ENCODE results near the gene PRSS1.
"Not testable (repeated sequence)": the region's sequence is repeated elsewhere in the genome, so short reads cannot be mapped to it uniquely, and the experiment has no call there.

PRSS1 gene

DNA sequence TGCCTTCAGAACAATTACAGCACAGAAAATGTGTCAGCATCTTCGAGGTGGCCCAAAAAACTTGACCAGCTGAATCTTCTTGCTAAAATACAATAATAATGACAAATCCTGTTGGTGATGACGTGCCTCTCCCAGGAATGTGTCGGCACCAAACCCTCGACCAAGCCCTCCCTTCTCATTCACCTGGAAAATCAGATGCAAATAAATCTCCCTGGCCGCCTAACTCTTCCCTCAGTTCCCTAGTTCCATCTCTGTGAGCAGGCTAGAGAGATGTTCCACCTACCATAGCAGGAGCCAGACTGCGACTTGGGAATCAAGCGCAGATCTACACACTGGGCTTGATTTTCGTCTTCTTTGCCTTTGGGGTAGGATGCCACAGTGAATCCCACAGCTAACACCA is 4.1 kb downstream of the PRSS1 start:
- POLR2A ChIA-PET = no interaction called here
- no peak for DNase-seq (ENCODE audit: low read depth, low spot score)
- CTCF ChIA-PET = interaction anchor here (1.3 kb wide), 1 partner anchor 30 kb away, joined by 3 read pairs; no protein-coding TSS in a partner anchor

GRCh38 chr7:142753925-142754491 is 4.7 kb downstream of the PRSS1 start:
- CTCF ChIA-PET; POLR2A ChIA-PET; DNase-seq (ENCODE audit: low read depth, low spot score); H3K4me3 ChIP-seq (ENCODE audit: low read depth, low read length): not testable (repeated sequence)

More for the DNA sequence above, 4.1 kb downstream of the PRSS1 start:
- no peak for TF ChIP-seq CTCF (IDR thresholded peaks at IDR 0.05; ENCODE audit: insufficient read depth, low read length, missing control alignments)
- no peak overlapping the region for H3K4me3 ChIP-seq (ENCODE audit: low read depth, low read length)

GRCh38 chr7:142754681-142755575 is 5.7 kb downstream of the PRSS1 start:
- ChIA-PET CTCF (no interaction called here), POLR2A (no interaction called here)
- TF ChIP-seq CTCF (IDR thresholded peaks at IDR 0.05; ENCODE audit: insufficient read depth, low read length, missing control alignments) = no peak
- H3K4me3 ChIP-seq (ENCODE audit: low read depth, low read length) = no peak overlapping the region
- DNase-seq (ENCODE audit: low read depth, low spot score) = no peak

DNA sequence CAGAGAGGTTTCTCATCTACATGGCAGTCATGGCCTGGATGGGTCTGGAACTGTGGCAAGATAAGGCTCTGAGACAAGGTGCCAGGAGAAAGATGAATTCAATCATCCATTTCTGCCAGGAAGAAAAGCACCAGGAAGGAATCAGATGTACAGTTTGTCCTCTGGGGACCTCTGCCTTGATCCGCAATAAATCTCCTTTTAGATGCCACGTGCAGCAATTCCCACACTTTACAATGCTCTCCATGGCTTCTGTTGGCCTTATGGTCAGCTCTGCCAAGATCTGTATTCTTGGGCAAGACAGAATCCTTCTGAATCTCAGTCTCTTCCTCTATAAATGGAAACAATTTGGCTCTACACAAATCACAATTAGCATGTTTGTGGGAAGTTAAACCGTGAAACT is 9.0 kb downstream of the PRSS1 start:
- CTCF ChIA-PET = not testable (repeated sequence)

DNA sequence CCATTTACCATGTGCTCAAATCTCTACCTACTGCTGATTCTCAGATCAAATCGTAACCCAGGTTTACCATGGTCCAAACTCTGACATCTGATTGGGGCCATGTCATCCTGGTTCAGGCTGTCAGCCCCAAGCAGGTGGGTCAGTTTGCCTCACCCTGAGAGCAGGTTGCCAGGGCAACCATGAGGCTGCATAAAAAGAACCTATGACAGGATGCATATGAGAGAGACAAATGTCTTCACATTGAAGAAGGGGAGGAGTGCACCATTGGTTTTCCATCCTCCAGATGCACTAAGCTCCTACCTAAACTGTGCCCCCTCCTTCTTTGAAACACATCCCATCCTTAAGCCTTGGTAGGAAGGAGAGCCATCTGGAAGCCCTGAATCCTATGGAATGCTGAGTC is 10.2 kb downstream of the PRSS1 start:
- H3K4me3 ChIP-seq (ENCODE audit: low read depth, low read length) = no peak overlapping the region
- POLR2A ChIA-PET = no interaction called here
- CTCF ChIA-PET = no interaction called here
- DNase-seq (ENCODE audit: low read depth, low spot score) = no peak
- TF ChIP-seq CTCF (IDR thresholded peaks at IDR 0.05; ENCODE audit: insufficient read depth, low read length, missing control alignments) = no peak

More for the DNA sequence above, 9.0 kb downstream of the PRSS1 start:
- POLR2A ChIA-PET; DNase-seq (ENCODE audit: low read depth, low spot score); H3K4me3 ChIP-seq (ENCODE audit: low read depth, low read length): not testable (repeated sequence)

DNA sequence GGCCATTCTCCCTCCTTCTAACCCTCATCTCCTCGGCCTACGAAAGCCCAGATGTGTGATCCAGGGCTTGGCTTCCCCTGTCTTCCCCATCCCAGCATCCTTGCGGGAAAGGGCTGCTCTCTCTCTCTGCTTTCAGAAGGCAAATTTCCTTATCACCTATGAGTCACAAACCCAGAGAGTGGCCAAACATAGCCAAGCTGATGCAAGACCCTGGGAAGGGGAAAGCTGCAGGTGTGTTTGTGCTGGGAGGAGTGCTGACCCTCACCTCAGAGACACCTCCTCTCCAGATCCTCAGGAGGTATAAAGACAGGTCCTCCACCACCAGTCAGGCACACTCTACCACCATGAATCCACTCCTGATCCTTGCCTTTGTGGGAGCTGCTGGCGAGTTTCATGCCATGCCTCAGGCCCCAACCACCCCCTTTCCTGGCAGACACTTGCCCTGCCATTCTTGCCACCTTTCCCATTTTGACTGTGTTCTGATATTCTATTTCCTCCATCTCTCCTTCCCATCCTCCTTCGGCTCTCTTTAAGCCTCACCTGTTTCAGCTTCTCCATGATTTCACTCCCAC is 10.9 kb downstream of the PRSS1 start:
- POLR2A ChIA-PET = no interaction called here

GRCh38 chr7:142761606-142762005 is 12.3 kb downstream of the PRSS1 start:
- H3K4me3 ChIP-seq (ENCODE audit: low read depth, low read length); CTCF ChIA-PET; POLR2A ChIA-PET; DNase-seq (ENCODE audit: low read depth, low spot score): not testable (repeated sequence)

More for the DNA sequence above, 10.9 kb downstream of the PRSS1 start:
- DNase-seq (ENCODE audit: low read depth, low spot score) = no peak
- CTCF ChIA-PET = no interaction called here
- TF ChIP-seq CTCF (IDR thresholded peaks at IDR 0.05; ENCODE audit: insufficient read depth, low read length, missing control alignments) = no peak
- H3K4me3 ChIP-seq (ENCODE audit: low read depth, low read length) = no peak overlapping the region

All from AG04449 (cell line).